Measurements from ENCODE around the gene R3HDM4.

DNA sequence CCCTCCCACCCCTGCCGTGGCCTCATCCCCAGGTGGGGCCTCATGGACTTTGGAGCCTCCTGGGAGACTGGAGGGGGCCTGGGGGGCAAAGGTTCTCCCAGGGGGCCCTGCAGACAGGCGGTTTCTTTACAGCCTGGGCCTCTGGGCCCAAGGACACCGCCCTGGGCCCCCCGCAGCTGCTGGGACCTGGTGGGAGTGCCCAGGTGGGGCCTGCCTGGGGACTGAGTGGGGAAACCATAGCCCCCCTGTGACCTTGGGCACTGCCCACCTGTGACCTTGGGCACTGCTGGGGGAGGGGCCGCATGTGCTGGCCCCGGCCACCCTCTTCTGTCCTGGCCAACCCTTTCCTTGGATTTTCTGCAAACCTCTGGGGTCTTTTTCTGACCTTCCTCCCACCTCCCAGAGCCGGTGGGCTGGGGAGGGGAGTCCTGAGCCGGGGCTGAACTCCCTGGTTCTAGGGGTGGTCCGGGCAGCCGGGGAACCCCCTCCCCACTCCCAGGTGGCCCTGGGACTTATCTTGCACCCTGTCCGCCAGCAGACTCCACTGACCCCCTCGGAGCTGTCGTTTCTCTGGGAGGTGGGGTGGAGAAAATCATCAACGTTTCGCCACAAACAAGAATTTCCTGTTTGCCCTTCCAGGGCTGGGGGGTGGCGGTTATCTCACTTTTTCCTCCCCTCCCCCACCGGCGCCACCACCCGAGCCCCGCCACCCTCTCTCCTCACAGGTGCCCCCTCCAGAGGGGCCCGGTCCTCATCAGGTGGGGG, 39.8 kb upstream of the R3HDM4 start:
- no peak for TF ChIP-seq SP1 (IDR thresholded peaks at IDR 0.05)
- TF ChIP-seq, protein P1, sequence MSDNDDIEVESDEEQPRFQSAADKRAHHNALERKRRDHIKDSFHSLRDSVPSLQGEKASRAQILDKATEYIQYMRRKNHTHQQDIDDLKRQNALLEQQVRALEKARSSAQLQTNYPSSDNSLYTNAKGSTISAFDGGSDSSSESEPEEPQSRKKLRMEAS (IDR thresholded peaks at IDR 0.05): no peak
- no peak for TF ChIP-seq RAD21 (IDR thresholded peaks at IDR 0.05)
- TF ChIP-seq, protein P2, sequence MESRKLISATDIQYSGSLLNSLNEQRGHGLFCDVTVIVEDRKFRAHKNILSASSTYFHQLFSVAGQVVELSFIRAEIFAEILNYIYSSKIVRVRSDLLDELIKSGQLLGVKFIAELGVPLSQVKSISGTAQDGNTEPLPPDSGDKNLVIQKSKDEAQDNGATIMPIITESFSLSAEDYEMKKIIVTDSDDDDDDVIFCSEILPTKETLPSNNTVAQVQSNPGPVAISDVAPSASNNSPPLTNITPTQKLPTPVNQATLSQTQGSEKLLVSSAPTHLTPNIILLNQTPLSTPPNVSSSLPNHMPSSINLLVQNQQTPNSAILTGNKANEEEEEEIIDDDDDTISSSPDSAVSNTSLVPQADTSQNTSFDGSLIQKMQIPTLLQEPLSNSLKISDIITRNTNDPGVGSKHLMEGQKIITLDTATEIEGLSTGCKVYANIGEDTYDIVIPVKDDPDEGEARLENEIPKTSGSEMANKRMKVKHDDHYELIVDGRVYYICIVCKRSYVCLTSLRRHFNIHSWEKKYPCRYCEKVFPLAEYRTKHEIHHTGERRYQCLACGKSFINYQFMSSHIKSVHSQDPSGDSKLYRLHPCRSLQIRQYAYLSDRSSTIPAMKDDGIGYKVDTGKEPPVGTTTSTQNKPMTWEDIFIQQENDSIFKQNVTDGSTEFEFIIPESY (IDR thresholded peaks at IDR 0.05): no peak
- TF ChIP-seq, protein P3, sequence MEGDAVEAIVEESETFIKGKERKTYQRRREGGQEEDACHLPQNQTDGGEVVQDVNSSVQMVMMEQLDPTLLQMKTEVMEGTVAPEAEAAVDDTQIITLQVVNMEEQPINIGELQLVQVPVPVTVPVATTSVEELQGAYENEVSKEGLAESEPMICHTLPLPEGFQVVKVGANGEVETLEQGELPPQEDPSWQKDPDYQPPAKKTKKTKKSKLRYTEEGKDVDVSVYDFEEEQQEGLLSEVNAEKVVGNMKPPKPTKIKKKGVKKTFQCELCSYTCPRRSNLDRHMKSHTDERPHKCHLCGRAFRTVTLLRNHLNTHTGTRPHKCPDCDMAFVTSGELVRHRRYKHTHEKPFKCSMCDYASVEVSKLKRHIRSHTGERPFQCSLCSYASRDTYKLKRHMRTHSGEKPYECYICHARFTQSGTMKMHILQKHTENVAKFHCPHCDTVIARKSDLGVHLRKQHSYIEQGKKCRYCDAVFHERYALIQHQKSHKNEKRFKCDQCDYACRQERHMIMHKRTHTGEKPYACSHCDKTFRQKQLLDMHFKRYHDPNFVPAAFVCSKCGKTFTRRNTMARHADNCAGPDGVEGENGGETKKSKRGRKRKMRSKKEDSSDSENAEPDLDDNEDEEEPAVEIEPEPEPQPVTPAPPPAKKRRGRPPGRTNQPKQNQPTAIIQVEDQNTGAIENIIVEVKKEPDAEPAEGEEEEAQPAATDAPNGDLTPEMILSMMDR (IDR thresholded peaks at IDR 0.05; ENCODE audit: low read depth, low read length, missing input control): no peak

Measured in liver (tissue), 3 donors.